Mesenteric fat pad (tissue), 1 donor: ENCODE measurements around the gene TSPAN32. TPM values are rescaled to one million over a fixed set of nuclear protein-coding genes. Genes with fewer than 3 reads are reported as not detected.
A peak's percentile ranks its signal among the peaks of the same experiment; 100 is the strongest.

Source experiments
- DNase-seq: peaks from one replicate; pipeline ENCODE4 v3.0.0-alpha.2; 2020; ENCODE audit warnings: low spot score
- long read RNA-seq: library from polyadenylated mRNA; unstranded; transcript quantifications from one replicate; pipeline ENCODE4 v2.0.0, GENCODE V29; 2020
- total RNA-seq: library from RNA; stranded (reverse); fragmentation: NEBNext Ultra II Directional; extraction: Animal tissue kit (Norgen Biotek cat#: 25700); gene quantifications from one replicate; pipeline ENCODE4 v1.2.1, GENCODE V29; 2021
- donor health status: DM: yes; HTN: yes; CAD: no.

TSPAN32 gene
- total RNA-seq, result 1.3 TPM
- long read RNA-seq, partial matches to known transcripts, result 0 of 2 reads
- long read RNA-seq, other reads (novel, unspliced or antisense), result 2 of 2 reads

- peak; percentile 88 for DNase-seq
Observed at GRCh38 chr11:2301631-2302305, at the start of gene TSPAN32, which contains the start of gene C11orf21. Gene TSPAN32, plus strand, starts transcription at chr11:2302013. Its CDS starts 137 bp downstream, at chr11:2302150. Gene C11orf21, minus strand, starts transcription at chr11:2301918. Its CDS starts 110 bp downstream, at chr11:2301808.

GRCh38 chr11:2252018-2252417 is 49.8 kb upstream of the TSPAN32 start:
- peak; percentile 51 for DNase-seq

DNA sequence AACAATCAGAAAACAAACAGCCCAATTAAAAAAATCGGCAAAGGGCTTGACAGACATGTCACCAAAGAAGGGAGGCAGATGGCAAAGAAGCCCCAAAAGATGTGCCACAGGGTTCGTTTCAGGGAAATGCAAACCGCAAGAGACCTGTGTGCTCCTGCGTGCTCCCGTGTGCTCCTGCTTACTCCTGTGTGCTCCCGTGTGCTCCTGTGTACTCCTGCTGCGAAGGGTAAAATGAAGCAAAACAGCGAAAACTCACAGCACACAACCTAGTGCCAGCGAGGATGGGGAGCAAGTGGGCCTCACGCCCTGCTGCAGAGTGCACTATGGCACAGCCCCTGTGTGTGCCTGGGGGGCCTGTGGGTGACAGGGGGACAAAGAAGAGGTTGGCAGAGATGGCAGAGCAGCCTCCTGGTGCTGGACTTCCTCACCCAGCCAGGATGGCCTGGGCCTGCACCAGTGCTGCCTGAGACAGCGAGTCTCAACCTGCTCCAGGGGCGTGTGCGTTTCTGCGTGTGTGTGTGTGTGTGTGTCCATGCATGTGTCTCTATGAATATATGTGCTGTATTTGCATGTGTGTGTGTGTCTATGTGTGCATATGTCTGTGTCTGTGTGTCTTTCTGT is 45.4 kb upstream of the TSPAN32 start:
- no peak for DNase-seq

DNA sequence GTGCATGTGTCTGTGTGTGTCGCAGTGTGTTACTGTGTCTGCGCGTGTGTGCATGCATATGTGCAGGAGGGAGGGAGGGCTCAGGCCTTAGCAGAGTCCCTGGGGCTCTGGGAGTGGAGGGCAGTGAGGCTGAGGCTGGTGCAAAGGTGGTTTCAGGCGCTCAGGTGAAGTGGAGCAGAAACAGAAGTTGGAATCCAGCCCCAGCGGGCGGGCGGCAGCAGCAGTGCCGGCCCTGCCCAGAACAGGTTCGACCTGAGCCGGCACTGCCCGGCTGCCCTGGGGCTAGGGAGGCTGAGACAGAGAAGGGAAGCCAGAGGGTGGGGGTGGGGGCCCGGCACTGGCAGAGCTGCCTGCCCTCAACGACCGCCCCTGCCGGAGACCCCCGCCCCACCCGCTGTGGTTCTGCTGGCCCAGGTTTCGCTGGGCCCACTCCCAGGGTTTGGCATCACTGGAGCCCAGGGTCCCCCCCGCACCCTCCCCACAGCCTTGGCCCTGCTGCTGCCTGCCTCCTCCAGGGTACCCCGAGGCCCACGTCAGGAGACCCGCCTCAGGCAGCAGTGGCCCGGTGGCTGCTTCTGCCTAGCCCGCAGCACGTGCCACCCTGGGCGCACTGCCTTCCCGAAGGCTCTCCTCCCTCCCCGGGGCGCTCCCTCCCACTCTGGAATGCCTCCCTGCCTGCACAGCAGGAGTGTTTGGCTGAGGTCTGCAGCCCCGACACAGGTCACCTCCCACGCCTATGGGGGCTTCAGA is 44.7 kb upstream of the TSPAN32 start:
- no peak for DNase-seq

GRCh38 chr11:2258501-2259465 is 43.0 kb upstream of the TSPAN32 start:
- peak; percentile 86 for DNase-seq

- DNase-seq, result peak; percentile 83
Observed at GRCh38 chr11:2259466-2259830, 42.4 kb upstream of the TSPAN32 start.

DNA sequence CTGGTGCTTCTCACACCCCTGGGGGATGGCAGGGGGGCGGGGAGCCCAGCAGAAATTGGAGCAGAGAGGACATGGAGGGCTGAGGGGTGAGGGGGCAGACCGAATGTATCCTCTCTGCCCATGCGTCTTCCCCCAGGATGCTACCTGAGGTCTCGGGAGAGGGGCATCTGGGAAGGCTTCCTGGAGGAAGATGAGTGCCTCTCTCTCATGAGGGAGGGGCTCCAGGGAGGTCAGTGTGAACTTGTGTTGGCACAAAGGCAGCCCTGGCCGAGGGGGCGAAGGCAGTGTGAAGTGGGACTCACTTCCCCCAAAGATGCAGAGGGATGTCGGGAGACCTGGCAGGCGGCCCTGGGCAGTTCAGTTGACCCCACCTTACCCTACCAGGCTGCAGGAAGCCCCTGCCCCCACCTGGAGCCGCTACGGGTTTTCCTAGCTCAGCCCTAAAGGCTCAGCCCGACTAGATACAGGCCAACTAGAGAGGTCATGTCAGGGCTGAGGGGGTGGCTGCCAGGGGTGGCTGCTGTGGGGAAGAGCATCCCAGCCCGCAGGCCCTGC is 41.8 kb upstream of the TSPAN32 start:
- no peak for DNase-seq

GRCh38 chr11:2260491-2261364 is 41.1 kb upstream of the TSPAN32 start:
- DNase-seq, result no peak

DNA sequence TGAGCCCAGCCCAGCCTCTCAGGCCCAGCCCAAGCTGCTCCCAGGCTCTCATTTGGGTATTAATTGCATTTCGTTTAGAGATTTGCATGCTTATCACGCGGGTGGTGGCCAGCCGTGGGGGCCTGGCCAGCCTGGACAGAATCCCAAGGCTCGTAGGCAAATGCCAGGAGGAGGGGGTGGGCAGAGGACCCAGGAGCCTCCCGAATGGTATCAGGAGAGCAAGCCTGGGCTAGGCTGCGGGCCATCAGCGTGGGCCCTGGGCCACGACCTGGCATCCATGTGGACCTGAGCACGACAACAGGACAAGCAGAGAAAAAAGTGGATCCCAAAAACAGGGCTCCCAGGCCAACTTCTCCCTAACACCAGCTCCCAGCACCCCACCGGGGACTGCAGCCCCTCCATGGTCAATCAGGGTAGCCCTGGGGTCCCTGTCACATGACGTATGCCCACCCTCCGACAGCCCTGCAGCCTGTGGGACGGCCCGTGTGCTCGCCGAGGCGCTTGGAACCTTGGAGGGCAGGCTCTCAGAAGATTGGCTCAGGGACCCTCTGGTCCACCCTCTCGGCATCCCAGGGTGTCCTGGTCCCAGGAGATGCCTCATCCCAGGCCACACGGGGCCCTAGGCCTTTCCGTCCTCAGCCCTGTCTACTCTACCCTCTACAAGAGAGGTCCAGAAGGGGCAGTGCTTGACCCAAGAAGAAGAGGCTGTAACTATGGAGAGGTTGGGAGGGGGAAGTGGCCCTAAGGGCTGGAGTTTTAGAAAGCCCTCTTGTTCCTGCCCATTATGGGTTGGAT is 40.2 kb upstream of the TSPAN32 start:
- DNase-seq, result no peak

- DNase-seq, result no peak
Observed at GRCh38 chr11:2262301-2263070, 39.3 kb upstream of the TSPAN32 start.

GRCh38 chr11:2263071-2263565 is 38.7 kb upstream of the TSPAN32 start:
- DNase-seq, result peak; percentile 67

GRCh38 chr11:2263724-2264360 is 38.0 kb upstream of the TSPAN32 start:
- no peak for DNase-seq

DNA sequence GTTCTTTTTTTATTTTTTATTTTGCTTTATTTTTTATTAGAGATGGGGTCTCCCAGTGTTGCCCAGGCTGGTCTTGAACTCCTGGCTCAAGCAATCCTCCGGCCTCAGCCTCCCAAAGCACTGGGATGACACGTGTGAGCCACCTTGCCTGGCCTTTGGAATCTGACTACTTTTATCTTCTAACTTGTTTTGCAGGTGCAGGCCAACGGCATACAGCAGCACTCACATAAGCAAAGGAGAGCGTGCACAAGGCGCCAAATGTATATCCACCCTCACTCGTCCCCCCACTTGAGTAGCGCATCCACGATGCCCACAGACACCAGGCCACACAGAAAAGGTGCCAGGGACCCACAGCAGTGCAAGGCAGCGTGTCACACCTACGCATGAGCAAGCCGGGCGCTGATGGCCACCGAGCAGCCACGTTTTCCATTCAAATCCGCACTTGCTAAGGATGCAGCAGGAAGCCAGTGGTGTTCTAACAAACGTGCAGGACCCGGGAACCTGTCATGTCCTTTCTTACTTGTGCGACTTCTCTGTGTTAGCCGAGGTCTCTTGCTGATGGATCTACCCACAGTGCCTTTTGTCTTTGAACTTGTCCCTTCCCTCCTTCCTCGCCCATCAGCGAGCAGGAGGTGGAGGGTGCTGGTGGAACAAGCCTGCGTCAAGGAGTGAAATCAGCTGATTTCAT is 37.3 kb upstream of the TSPAN32 start:
- peak; percentile 39 for DNase-seq

DNA sequence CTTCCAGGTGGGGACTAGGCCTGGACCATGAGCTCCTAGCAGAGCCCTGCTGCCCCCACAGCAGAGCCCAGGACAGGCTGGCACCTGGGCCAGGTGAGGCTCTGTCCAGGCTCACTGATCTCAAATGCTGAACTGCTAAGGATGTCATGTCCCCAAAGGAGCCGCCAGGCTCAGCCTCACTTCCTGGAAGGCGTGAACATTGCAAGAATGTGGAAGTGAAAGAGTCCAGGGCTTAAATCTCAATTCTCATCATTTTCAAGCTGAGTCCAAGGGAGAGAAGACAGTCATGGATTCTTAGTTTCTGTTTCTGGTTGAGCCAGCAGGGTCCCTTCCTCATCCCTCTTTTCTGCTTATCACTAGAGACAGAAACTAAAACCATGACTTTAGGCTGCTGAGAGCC is 36.4 kb upstream of the TSPAN32 start:
- peak; percentile 84 for DNase-seq

DNA sequence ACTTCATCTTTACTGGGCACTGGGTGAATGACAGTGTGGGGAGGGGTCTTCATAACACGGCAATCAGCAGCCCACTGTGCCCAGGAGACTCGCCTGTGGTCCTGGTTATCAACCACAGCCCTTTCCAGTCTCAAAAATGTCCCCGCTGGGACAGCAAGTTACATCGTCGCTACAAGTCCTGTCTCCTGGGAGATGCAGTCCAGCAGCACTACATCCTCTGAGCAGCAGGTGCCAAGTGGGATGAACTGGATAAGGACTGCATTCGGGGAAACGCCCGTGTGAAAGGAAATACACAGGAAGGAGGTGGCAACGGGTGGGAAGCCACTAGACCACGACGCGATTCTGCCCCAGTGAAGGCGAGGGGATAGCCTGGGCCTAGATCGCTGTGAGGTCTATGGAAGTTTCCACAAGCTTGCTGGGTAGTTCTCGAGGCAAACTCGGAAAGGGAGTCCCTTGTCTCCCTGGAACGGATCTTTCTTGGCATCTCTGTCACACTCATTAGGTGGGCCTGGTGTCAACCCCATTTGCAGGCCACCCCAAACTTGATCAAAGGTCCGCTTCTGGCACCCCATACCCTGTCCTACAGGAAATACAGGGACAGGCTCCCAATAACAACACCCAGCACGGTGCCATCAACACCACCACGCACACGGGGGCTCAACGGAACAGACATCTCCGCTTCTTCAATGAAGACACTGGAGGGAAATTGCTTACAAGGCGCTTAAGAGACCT is 35.8 kb upstream of the TSPAN32 start:
- peak; percentile 82 for DNase-seq
